HG03097 (cell line): ENCODE results near the gene FAM13C.

Experiments used
- ATAC-seq: cut with Tn5 transposase; IDR thresholded peaks from one replicate; pipeline ENCODE4 v1.9.1; 2021; ENCODE audit not compliant: unreplicated experiment, low FRiP score

FAM13C gene

DNA sequence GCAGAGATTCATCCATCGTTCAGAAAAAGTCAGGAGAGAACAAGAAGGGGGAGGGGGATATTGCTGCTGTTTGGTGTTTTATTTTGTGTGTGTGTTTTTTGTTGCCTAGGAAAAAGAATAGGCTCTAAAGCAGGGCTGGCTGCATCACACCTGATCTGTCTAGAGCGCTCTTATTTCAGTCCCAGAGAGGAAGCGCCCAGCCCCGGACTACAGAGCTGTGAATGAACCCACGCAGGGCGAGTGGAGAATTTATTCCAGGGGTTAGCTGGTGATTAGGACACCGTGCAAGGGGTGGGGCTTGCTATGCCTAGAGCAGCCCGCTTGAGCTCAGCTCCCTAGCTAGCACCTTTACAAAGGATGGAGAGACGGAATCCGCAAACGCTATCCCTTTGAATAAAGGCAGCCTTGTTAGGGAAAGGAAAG is 621 bp upstream of the FAM13C start:
- no peak for ATAC-seq

DNA sequence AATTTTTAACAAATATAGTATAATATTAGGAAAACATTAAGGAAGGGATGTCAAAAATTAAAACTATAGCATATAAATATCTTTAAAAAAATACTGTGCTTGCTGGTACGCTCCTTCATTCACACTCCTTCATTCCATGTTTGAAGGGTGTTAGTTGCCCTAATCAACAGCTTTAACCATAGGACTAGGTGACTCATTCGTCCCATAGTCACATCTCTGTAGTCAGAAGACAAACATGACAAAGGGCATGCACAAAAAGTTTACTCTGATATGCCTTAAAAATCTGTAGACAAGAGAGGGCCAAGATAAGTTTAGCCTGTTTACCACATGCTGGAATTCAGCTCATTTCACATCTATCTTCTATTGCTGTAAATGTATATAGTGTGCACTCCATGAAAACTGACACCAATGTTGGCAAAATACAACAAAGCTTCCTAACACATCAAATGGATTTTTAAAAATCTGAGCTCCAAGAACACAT is 646 bp downstream of the FAM13C start:
- no peak for ATAC-seq

DNA sequence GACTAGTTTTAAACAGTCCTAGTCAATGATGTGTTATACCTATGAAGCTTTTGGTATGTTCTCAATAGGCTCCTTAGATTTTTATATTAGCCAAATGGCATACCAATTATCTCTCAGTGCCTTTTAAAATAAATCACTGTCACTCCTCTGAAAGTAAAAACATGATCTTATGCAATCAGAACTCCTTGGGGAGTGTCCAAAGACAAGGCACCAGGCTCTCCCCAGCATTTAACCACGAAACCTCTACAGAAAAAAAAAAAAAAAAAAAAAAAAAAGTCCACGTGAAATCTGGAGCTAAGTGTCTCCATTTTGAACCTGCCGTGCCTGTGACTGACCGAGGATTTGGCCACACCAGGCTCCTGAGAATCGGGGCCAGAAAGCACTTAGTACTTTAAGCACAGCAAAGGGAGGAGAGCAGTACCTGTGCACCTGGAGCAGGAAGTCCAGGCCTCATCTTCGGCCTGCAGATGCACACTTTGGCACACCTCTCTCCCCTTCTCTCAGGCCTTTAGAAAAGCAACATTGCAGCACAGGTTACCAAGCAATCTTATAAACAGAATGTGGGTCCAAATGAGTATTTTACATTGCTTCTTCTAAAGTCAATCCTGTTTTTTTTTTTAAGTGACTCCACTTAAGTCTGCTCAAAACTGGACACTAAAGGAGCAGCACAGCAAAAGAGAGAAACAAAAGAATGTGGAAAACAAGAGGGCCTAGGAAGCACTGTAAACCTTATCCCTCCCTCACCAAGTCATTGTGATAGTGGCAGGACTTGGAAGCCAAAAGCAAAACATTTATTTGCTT is 1.5 kb downstream of the FAM13C start:
- ATAC-seq, result no peak

DNA sequence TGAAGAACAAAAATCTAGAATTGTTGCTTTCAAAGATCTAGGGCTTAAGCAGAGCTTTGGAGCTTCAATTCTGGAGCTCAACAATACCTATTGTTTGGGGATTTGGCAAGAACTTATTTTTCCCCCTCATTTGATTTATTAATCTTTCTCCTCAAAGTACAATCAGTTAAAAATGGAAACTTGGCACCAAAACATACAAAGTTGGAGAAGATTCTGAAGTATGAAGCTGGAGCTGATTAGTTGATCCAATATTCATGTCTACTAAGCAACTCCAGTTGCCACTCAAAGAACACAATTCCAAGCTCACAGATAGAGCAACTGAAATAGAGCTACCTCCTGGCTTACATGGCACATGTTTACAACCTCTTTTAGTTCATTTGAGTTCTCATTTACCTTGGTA is 3.8 kb downstream of the FAM13C start:
- no peak for ATAC-seq

DNA sequence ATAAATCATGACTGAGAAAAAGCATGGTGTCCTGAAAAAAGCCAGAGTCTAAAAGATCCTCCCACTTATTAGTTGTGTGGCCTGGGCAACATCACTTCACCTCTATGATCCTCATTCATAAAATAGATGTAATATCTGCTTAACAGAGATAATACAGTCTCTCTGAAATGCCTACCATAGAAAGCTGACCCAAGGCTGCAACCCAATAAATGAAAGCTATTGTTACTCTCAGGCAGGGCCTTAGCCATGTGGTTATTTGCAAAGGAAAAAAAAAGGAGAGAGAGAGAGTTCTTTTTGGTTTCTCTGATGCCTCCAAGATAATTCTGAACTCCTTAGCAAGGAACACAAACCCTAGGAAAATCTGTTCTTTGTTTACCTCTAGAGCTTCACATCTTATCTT is 7.9 kb downstream of the FAM13C start:
- ATAC-seq, result no peak

DNA sequence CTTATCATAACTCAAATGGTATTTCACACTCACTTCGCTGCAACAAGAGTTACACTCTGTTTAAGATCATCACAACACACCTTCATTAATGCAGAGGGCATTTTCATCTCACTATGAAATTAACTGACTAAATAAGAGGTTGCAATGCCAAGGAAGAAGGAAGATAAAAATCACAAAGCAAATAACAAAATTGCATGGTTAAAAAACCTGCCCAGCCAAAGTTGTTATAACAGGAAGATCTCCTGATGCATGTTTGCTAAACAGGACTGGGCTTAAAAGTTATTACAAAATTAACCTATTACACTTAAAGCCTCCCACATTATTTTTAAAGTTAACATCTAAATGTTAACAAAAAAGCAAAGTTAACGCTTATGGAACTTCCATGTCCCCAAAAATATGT is 11.8 kb downstream of the FAM13C start:
- ATAC-seq, result no peak

DNA sequence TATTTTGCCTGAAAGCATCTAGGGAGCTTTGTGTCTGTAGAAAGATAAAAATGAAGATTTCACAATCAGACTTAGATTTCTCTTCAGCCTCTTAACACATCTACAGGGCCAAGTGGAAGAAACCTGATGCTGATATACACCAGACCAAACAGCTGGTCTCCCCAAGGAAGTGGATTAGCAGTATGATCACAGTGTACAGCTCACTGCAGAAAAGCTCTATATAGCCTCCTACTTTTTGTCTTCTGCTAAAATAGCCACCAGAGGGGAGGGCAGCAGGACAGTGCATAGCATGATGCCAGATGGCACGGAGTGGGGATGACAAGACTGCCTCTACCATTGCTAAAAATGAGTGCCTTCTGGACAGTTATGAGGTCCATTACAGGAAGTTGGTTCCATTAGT is 16.0 kb downstream of the FAM13C start:
- no peak for ATAC-seq

DNA sequence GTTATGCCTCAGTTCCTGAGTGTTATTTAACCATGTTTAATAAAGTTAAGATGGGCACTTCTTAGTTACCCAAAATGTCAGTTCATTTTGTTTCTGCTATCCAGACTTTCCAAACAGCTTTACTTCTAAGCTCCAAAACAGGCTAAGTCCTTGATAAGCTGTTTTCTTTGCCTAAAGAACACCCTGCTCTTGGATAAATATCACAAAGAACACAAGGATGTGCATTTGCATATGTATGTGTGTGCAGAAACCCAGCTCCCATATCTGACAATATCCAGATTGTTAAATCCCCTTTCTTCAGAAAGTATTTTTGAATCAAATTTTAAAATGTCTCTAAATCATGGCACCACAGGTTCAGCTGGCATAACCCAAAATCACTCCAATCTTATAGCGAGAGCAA is 19.6 kb downstream of the FAM13C start:
- no peak for ATAC-seq

DNA sequence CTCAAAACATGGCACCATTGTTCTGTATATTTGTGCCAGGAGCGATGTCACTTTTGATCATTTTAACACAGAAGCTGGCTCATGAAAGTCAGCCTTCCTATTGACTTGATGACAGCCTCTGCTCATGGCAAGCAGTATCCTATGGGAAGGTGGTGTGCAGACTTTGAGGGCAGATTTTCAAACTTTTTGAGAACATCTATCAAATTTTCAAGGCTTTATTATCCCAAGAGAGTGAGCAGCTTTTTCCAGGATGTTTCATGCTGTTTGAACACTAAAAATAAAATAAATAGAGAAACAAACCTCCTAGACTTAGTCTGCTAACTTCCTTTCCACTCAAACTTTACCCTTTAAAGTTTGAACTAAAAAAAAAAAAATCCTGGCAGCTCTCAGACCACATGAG is 20.3 kb downstream of the FAM13C start:
- ATAC-seq, result no peak

DNA sequence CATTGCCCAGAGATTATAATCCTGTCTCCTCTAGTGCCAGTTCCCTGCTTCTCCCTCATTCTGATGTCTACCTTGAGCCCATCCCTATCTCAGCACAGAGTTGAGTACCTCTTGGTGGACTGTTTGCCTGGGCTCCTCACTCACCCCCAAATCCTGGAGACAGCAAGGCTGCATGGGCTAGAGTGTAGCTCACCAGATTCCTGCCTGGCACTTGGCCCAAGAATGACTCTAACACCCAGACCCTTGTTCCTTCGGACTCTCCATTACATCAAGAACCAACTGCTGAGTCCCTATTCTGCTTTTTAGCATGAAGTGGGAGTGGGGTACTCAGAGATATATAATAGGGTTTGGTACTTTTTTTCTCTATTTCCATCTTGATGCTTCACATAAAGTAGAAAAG is 22.1 kb downstream of the FAM13C start:
- no peak for ATAC-seq

DNA sequence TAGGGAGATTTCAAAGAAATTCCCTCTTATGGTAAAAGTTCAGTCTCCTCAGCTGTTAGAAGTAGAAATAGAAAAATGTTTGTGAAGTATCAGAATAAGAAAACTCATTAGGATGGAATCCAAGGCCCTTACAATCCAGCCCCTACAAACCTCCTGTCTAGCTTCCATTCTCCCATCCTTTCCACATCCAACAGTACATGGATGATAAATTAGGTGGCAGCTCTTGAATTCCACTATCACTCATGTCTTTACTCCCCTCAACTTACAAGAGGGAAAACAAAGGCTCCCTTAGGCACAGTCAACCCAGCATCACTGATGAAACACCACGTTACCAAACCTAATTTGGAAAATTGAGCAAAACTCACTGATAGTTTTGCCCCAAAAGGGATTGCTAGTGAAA is 23.0 kb downstream of the FAM13C start:
- ATAC-seq, result no peak

DNA sequence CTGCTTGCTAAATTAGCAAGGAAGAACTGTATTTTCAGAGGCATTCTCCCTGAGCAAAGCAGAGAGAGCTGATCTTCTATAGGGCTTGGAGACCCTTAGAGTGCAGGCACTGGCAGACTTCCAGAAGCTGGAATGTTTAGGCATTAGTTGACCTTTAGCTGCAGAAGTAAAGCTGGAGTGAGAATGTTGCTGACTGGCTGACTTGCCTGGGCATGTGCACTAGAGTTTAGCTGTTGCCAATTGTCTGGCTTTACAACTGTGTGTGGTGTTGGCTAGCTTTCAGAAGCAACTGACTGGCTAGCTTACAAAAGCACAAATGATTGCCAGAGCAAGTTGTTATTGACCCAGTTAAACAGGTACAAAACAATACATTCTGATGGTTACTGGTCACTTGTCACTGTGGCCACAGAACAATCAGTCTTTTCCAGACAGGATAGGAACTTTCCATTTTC is 25.1 kb downstream of the FAM13C start:
- ATAC-seq, result no peak

DNA sequence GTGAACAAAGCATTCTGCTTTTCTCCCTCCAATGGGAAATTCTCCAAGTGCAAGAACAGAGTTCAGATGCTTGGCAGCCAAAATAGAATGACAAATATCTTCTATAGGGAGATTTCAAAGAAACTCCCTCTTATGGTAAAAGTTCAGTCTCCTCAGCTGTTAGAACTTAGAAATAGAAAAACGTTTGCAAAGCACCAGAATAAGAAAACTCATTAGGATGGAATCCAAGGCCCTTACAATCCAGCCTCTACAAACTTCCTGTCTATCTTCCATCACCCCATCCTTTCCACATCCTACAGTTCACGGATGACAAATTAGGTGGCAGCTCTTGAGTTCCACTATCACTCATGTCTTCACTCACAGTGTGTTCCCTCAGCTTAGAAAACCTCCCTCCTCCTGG is 25.7 kb downstream of the FAM13C start:
- ATAC-seq, result no peak

DNA sequence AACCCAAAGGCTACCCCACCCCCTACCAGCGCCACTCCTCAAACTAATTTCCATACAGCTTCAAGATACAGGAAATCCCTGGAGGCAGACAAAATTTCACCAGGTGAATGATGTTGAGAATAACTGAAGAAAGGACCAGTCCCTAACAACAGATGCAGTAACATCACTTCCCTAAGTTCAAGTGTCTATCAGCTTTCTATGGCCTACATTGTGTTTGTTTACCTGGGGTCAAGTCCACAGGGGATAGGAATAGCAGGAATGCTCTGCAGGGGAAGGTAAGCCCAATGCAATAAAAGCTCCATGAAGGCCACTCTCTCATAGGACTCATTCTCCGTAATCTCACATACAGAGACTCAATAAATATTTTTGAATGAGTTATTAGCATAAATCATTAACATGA is 26.9 kb downstream of the FAM13C start:
- no peak for ATAC-seq

DNA sequence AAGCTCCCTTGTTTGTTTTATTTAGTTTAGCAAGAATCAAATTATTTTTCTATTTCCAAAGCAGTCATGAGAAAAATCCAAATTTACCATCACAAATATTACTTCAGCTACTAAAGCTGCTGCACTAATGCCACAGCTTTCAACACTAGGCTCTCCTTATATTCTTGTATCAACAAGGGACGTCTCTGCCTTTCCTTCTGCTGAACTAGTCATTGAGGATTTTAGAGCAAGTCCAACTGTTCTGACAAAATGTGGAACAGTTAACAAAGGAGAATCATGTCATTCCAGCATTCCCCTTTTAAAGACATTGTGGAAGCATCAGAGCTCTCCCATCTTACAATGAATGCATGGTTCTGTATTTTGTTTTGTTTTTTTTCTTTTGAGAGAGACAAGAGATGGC is 28.6 kb downstream of the FAM13C start:
- no peak for ATAC-seq

DNA sequence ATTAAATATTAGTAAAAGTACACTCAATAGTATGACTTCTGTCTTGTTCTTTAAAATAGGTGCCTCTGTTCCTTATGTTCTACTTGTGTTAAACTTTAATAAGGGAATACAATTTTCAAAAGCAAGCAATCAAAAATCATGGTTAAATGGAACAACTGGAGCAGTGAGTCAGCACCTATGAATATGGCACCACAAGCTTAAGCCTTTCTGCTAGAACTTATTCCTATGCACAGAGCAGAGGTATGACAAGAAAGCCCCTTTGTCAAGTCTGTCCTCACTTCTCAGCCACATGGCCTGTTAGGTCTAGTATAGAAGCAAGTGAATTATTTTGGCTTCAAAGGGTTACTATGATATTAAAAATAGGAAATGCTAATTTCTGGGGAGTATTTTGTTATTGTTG is 29.8 kb downstream of the FAM13C start:
- ATAC-seq, result no peak

DNA sequence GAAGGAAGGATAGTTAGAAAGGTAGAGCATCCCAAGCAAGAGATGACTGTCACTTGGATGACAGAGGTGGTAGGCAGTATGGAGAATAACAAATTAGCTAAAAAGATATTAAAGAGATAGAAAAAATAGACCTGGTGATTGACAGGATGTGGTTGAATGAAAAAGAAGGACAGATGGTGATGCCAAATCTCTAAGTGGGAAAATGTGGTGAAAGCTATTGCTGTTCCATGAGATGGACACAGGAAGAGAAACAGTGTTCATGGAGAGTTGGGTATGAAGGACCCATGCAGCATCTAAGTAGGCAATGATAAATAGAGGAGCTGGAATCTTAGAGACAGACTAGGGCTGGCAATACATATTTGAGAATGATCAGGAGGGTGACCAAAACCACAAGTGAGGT is 30.7 kb downstream of the FAM13C start:
- ATAC-seq, result no peak

DNA sequence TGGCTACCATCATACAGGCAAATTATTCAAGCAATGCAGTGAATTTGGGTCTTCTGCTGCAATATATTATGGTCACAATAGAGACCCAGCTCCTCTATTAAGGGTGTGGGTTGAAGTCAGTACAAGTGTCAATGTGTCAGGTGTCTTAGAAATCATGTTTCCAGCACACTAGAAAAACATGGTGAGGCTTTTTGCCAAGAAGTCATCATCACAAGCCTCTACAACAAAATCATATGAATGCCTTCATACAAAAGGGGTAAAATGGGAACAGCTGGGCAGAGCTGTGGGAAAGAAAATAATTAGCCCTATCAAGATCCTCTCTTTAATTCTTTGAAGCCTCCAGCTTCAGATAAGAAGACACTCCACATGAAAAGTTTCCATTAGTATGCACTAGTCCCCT is 37.2 kb downstream of the FAM13C start:
- ATAC-seq, result no peak

DNA sequence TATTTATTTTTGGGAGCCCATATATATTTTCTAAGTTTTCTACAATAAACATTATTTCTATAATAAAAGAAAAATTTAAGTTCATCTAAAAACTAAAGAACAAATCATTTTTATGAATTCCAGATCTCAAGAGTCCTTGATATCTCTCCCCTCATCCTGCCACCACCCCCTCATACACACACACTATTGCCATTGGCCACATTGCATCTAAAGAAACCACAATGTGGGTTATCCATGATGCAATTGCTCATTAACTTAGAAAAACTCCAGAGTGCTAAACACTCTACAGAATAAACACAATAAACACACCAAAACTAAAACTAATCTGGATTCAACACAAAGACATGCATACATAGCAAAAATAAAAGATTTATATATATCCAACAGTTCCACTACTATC is 37.8 kb downstream of the FAM13C start:
- no peak for ATAC-seq

DNA sequence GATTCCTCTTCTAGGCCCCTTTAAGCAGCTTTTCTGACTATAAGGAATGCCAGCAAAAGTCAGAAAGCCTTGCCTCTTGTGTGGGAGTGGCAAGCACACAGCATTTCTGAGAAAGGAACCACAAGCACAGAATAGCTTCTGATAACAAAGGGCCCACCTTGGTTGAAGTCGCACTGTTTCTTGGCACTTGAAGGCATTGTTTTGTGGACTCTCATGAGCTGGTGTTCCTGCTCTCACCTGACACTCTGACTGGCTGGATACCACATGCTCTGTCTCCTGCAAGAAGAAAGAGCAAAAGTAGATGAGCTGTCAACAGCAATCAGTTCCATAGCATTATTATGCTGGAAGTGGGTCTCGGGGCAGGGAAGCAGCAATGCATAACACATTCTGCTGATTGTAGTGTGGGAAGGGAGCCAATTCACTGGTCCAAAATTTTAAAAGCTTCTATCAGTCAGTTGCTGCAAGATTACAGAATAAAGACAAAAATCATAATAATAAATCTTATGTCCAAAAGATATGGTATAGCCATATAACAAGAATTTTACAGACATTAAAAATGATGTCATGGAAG is 38.4 kb downstream of the FAM13C start:
- no peak for ATAC-seq

DNA sequence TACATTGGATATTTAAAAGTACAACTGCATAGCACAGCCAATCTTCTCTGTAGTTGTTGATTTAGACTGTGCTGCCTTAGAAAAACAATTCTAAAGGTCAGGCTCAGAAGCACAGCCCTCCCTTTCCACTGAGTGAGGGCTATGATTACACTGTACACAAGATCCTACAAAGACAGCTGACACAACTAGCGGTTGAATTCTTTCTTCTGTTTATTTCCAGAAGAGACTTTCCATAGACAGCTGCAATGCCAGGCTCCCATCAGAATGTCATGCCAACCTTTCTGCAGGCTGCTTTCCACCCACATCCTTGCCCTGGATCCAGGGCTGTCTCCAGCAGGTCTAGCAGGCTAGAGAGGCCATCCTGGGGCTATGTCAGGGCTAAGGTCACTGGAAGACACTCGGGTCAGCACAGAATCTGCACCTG is 39.3 kb downstream of the FAM13C start:
- ATAC-seq, result no peak

DNA sequence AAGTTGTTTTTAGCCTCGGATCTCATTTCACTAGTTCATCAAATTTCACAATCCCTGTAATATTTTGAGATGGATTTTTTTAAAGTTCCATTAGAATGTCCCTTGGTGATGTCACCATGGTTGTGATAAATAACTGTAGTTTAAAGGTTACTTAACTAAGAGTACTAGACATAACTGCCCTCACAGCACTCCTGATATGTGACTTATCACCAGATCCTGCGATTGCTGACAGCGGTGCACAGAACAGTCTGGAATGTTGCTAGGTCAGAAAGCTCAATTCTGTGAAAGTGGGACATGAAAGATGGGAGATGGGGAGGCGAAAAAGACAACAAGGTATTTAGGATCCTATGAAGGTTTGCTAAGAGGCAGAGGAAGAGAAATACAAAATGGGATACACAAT is 40.2 kb downstream of the FAM13C start:
- no peak for ATAC-seq
